Activated naive CD8-positive, alpha-beta T cell treated with anti-CD3 and anti-CD28 coated beads, Interleukin-2, amount 10 ng/mL, durations not matched to agents 7 days and 5 days (primary cell): ENCODE measurements around the gene RCAN3. TPM values are rescaled to one million over a fixed set of nuclear protein-coding genes. Genes with fewer than 3 reads are reported as not detected.
A peak's percentile ranks its signal among the peaks of the same experiment; 100 is the strongest.
"Not testable (repeated sequence)": the region's sequence is repeated elsewhere in the genome, so short reads cannot be mapped to it uniquely, and the experiment has no call there.

Experiments used
- ATAC-seq: fragments of 150-1000 bp; cut with Tn5 transposase; one replicate; pipeline ENCODE4 v1.10.0; 2021; ENCODE audit warnings: low read depth, moderate library complexity
- POLR2A ChIA-PET: fragments of 350-600 bp; sonication (Branson Sonifier 250); formaldehyde crosslinking; loops from one replicate; lab custom pipeline; 2021; ENCODE audit warnings: antibody characterized with exemption; lab: Charles Lee
- DNase-seq: peaks from one replicate; pipeline ENCODE4 v3.0.0; 2021
- H3K27ac Mint-ChIP-seq: one replicate; pipeline ENCODE4 v1.8.0; 2022; ENCODE audit warnings: mild to moderate bottlenecking, mixed read lengths
- H3K27me3 Mint-ChIP-seq: one replicate; pipeline ENCODE4 v1.8.0; 2022; ENCODE audit warnings: mild to moderate bottlenecking, moderate library complexity, mixed read lengths
- H3K36me3 Mint-ChIP-seq: one replicate; pipeline ENCODE4 v1.8.0; 2021; ENCODE audit warnings: mild to moderate bottlenecking, mixed read lengths
- H3K4me1 Mint-ChIP-seq: one replicate; pipeline ENCODE4 v1.8.0; 2021; ENCODE audit warnings: mixed read lengths
- H3K4me3 Mint-ChIP-seq: one replicate; pipeline ENCODE4 v1.8.0; 2022; ENCODE audit warnings: mild to moderate bottlenecking, moderate library complexity, mixed read lengths
- H3K9me3 Mint-ChIP-seq: one replicate; pipeline ENCODE4 v1.8.0; 2021; ENCODE audit warnings: mixed read lengths
- total RNA-seq, 2 experiments: library from RNA; stranded (reverse); gene quantifications; one replicate each; pipeline ENCODE4 v1.2.3, GENCODE V29; 2021

The RCAN3 gene
- total RNA-seq, 2 experiments from 2014 or later: 77.4 to 84.8 TPM

DNA sequence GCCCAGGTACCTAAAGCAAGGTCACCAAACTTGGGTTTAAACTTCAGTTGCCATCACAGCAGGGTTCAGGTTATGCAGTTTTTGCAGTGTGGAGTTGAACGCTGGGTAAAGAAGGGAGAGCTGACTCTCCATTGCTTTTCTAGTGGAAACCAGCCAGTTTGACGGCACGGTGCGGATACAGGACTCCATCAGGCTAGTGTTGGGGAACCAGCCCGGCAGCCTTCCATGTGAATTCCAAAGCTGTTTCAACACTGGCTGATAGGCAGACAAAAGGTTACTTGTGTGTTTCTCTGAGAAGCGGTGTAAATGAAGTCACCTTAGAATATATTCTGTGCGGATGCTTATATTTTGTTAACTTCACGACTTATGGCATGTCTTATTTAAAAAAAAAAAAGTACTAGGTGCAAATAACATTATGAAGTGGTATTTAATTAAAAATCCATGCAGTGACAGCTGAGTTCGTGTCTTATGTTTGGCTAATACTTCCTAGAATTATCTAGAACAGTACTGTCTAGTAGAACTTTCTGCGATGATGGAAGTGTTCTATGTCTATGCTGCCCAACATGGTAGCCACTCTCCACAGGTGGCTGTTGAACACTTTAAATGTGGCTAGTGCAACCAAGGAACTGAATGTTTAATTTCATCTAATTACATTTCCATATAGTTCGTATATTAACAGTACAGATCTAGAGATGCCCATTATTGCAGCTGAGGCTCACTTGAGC, 29.9 kb upstream of the RCAN3 start:
- POLR2A ChIA-PET: interaction anchor here (0.6 to 1.2 kb wide), 2 partner anchors 14 to 57 kb away, joined by 3 to 4 read pairs; no protein-coding TSS in a partner anchor
- no peaks in the 10 kb centered on the region for H3K9me3 Mint-ChIP-seq
- ATAC-seq (no peak), DNase-seq (no peak)
- no peak overlapping the region for H3K27ac Mint-ChIP-seq
- H3K4me1 Mint-ChIP-seq: peaks cover 2% of the 10 kb centered on the region
- no peaks in the 10 kb centered on the region for H3K27me3 Mint-ChIP-seq
- H3K36me3 Mint-ChIP-seq: peaks cover 24% of the 10 kb centered on the region
- H3K4me3 Mint-ChIP-seq: no peak overlapping the region

DNA sequence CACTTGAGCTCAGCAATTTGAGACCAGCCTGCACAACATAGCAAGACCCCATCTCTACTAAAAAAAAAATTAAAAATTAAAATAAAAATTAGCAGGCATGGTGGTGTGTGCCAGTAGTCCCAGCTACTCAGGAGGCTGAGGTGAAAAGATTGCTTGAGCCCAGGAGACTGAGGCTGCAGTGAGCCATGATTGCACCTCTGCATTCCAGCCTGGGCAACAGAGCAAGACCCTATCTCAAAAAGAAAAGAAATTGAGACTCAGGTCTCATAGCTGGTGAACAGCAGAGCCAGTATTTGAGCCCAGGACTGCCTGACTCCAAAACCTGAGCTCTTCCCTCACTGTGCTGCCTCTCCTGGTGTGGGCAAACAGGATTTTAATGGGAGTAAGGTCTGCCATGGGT, 28.4 kb upstream of the RCAN3 start:
- H3K9me3 Mint-ChIP-seq: no peaks in the 10 kb centered on the region
- peaks cover 2% of the 10 kb centered on the region for H3K4me1 Mint-ChIP-seq
- ATAC-seq: no peak
- DNase-seq: no peak
- POLR2A ChIA-PET: interaction anchor here (1.0 kb wide), 1 partner anchor 12 kb away, joined by 3 read pairs; no protein-coding TSS in a partner anchor
- no peak overlapping the region for H3K4me3 Mint-ChIP-seq
- no peak overlapping the region for H3K27ac Mint-ChIP-seq
- peaks cover 16% of the 10 kb centered on the region for H3K36me3 Mint-ChIP-seq
- H3K27me3 Mint-ChIP-seq: no peaks in the 10 kb centered on the region

DNA sequence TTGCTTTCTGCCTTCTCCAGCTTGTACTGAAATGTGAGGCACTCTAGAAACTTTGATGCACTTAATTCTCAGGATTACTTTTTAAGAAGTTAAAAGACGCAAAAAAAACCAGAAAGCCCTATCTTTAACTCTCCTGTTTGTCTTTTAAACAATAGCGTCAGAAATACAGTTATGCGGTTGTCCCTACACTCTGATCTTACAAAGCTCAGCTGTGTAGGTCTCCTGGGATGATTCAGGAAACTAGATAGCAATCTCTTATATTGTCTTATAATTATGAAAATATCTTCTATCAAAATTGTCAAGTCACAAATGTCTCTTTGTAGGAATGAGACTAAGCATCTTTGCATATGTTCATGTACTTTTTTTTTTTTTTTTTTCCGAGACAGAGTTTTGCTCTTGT, 26.9 kb upstream of the RCAN3 start:
- Mint-ChIP-seq H3K4me1 (peaks cover 3% of the 10 kb centered on the region), H3K4me3 (no peak overlapping the region), H3K27me3 (no peaks in the 10 kb centered on the region), H3K9me3 (no peaks in the 10 kb centered on the region), H3K27ac (no peak overlapping the region), H3K36me3 (peaks cover 10% of the 10 kb centered on the region)
- POLR2A ChIA-PET: interaction anchor here (14.3 kb wide), 1 partner anchor 29 kb away, joined by 562 read pairs; the partner anchor contains the start of gene RCAN3
- no peak for ATAC-seq
- DNase-seq: no peak

DNA sequence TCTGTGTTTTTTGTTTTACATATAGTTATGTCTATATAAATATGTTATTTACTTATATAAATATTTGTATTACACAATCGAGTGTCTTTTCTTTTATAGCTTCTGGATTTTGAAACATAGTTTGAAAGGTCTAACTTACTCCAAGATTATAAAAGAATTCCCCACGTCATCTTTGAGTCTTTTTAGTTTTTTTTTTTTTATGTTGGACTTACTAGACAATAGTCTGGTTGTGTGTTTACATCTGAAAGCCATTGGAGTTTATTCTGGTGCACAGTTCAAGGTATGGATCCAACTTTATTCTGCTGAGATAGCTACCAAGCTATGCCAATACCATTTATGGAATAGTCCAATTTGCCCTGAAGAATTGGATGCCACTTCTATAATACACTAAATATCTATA, 26.1 kb upstream of the RCAN3 start:
- Mint-ChIP-seq H3K9me3 (no peaks in the 10 kb centered on the region), H3K4me1 (peaks cover 12% of the 10 kb centered on the region), H3K27ac (no peak overlapping the region), H3K27me3 (no peaks in the 10 kb centered on the region), H3K4me3 (no peak overlapping the region), H3K36me3 (peaks cover 10% of the 10 kb centered on the region)
- DNase-seq (no peak), ATAC-seq (no peak)
- POLR2A ChIA-PET: interaction anchor here (0.6 to 14.3 kb wide), 2 partner anchors 28 to 53 kb away, joined by 4 to 562 read pairs; partner anchors contain the start of gene RCAN3

DNA sequence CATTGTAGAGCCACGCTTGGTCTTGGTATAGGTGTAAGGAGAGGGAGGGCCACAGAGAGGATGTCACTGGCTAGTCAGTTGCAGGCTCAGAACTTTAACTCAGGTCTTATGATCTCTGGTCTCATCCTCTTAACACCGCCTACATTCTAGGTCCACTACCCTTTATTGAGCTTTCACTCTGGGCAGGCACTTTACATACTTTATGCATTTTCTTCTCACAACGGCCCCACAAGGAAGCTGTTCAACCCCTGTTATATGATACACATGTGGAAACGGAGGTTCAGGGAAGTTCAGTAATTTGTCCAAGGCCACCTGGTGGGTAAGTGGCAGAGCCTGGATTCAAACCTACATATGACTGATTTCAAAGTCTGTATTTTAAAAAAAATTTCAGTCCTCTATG, 25.3 kb upstream of the RCAN3 start:
- Mint-ChIP-seq H3K4me3 (no peak overlapping the region), H3K27ac (no peak overlapping the region)

DNA sequence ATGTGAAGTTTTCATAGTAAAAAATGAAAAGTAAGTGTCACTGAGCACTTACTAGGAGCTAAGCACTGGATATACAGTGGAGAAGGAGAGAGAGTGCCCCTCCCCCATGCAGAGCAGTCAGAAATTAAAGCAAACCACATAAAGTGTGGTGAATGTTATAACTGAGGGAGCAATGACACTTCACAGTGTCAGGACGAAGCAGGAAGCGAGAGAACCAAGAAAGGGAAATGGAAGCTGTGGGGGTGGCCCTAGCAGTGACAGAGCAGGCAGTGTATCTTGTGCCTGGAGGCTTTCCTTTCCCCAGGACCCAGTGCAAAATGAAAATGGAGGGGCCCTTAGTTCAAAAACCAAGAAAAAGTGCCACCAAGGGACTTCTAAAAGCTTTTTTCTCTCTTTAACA, 21.5 kb upstream of the RCAN3 start:
- Mint-ChIP-seq H3K36me3 (peaks cover 19% of the 10 kb centered on the region), H3K4me3 (peak overlapping the region; percentile 79), H3K4me1 (peaks cover 48% of the 10 kb centered on the region), H3K9me3 (no peaks in the 10 kb centered on the region), H3K27ac (peak overlapping the region; percentile 90), H3K27me3 (no peaks in the 10 kb centered on the region)
- POLR2A ChIA-PET: interaction anchor here (1.2 to 14.3 kb wide), 8 partner anchors 11 to 65 kb away, joined by 3 to 562 read pairs (median 6); partner anchors contain the start of genes NIPAL3, RCAN3 and STPG1
- ATAC-seq (peak; percentile 74), DNase-seq (no peak)

More for the DNA sequence above, 25.3 kb upstream of the RCAN3 start:
- Mint-ChIP-seq H3K9me3 (no peaks in the 10 kb centered on the region), H3K27me3 (no peaks in the 10 kb centered on the region), H3K36me3 (peaks cover 11% of the 10 kb centered on the region), H3K4me1 (peaks cover 18% of the 10 kb centered on the region)
- POLR2A ChIA-PET: interaction anchor here (14.3 kb wide), 1 partner anchor 27 kb away, joined by 562 read pairs; the partner anchor contains the start of gene RCAN3
- DNase-seq (no peak), ATAC-seq (no peak)

DNA sequence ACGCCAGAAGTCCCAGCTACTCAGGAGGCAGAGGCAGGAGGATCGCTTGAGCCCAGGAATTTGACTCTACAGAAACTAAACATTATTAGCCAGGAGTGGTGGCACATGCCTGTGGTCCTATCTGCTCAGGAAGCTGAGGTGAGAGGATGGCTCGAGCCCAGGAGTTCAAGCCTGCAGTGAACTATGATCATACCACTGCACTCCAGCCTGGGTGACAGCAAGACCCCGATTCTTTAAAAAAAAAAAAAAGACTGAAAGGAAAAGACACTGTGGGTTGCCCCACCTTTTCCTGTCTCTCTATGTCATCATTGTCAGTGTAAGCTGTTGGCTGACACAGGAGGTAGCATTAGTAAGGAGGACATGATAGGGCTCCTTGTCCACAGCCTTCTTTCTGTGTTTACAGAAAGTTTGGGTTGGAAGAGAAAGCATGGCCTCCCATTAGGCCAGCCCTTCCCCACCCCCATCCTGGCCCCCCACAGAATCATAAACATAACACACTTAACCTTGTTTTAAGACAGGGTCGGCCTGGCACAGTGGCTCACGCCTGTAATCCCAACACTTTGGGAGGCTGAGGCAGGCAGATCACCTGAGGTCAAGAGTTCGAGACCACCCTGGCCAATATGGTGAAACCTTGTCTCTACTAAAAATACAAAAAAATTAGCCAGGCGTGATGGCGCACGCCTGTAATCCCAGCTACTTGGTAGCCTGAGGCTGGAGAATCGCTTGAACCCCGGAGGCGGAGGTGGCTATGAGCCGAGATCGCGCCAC, 20.6 kb upstream of the RCAN3 start:
- Mint-ChIP-seq H3K27ac (peak overlapping the region; percentile 90), H3K4me1 (peaks cover 54% of the 10 kb centered on the region), H3K36me3 (peaks cover 17% of the 10 kb centered on the region), H3K4me3 (peak overlapping the region; percentile 79), H3K27me3 (no peaks in the 10 kb centered on the region), H3K9me3 (no peaks in the 10 kb centered on the region)
- POLR2A ChIA-PET: interaction anchor here (0.5 to 14.3 kb wide), 16 partner anchors 10 to 324 kb away, joined by 3 to 562 read pairs (median 5); partner anchors contain the start of genes NIPAL3, RCAN3, SRRM1 and STPG1
- DNase-seq (peak; percentile 50), ATAC-seq (peak; percentile 75)

DNA sequence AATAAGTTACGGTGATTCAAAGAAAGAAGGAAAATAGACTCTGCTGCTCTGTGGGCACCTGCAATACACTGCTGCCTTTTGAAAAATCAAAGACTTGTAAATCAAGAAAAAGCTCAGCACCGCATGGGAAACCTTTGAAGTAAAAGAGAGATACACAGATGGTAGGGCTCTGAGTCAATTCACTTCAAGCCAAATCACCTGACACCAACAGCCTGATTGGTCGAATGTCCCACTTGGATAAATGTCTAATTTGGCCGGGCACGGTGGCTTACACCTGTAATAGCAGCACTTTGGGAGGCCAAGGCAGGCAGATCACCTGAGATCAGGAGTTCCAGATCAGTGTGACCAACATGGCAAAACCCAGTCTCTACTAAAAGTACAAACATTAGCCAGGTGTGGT, 19.2 kb upstream of the RCAN3 start:
- H3K36me3 Mint-ChIP-seq: peaks cover 16% of the 10 kb centered on the region
- ATAC-seq (peak; percentile 17), DNase-seq (no peak)
- peak overlapping the region; percentile 89 for H3K27ac Mint-ChIP-seq
- H3K4me3 Mint-ChIP-seq: peak overlapping the region; percentile 33
- peaks cover 61% of the 10 kb centered on the region for H3K4me1 Mint-ChIP-seq
- no peaks in the 10 kb centered on the region for H3K27me3 Mint-ChIP-seq
- POLR2A ChIA-PET: interaction anchor here (0.7 to 14.3 kb wide), 7 partner anchors 8 to 67 kb away, joined by 3 to 562 read pairs (median 8); partner anchors contain the start of genes NIPAL3, RCAN3 and STPG1
- H3K9me3 Mint-ChIP-seq: no peaks in the 10 kb centered on the region

DNA sequence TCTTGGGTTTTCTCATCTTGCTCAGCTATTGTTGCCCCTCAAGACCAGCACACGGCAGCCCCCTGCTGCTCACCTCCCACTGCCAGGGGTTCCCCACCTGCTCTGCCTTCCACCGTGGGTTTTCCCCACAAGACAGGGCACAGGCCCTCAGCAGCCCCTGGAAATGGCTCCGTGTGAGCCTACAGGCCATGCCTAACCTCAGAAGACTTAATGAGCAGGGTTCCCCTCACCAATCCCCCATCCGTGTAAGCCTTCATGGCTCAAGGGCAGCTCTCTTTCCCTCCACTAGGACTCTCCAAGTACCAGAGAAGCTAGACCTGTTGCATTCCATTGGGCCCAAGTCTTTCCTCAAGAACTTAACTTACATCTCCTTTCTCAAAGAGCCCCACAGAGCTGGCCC, 18.4 kb upstream of the RCAN3 start:
- H3K27ac Mint-ChIP-seq: peak overlapping the region; percentile 90
- DNase-seq (no peak), ATAC-seq (no peak)
- H3K36me3 Mint-ChIP-seq: peaks cover 16% of the 10 kb centered on the region
- no peaks in the 10 kb centered on the region for H3K27me3 Mint-ChIP-seq
- no peaks in the 10 kb centered on the region for H3K9me3 Mint-ChIP-seq
- peak overlapping the region; percentile 50 for H3K4me3 Mint-ChIP-seq
- POLR2A ChIA-PET: interaction anchor here (0.6 to 14.3 kb wide), 5 partner anchors 21 to 68 kb away, joined by 3 to 562 read pairs (median 5); partner anchors contain the start of genes NIPAL3, RCAN3 and STPG1
- H3K4me1 Mint-ChIP-seq: peaks cover 64% of the 10 kb centered on the region

DNA sequence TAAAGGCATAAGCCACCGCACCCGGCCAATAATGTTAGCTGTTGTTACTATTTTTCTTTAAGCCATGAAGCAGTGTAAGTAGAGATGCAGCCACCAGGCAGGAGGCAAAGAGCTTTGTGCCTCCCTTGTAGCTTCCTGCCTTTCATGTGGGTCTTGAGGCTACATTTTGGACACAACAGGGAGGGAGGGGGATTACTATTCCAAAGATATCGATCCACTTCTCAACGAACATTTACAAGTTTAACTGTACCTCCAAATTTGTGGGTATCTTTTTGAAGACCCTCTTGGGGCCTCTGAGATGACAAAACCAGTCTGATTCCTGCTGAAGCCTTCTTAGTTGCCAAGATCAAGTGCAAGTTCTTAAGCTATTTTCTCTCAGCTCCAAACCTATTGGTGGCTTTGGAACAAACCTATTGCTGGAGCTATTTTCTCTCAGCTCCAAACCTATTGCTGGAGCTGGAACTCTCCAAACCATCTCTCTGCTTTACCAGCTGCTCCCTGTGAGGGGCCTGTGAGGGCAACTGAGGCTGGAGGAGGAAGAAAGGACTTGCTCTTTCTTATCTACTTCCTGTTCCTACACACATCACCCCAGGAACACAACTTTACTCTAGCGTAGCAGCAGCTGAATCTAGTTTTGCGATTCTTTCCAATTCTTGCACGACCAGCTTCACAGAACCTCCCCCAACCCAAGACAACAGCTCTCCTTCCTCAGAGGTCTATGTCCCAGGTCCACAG, 16.1 kb upstream of the RCAN3 start:
- Mint-ChIP-seq H3K27ac (peak overlapping the region; percentile 96), H3K36me3 (peaks cover 10% of the 10 kb centered on the region), H3K4me1 (peaks cover 58% of the 10 kb centered on the region), H3K4me3 (peak overlapping the region; percentile 68), H3K9me3 (no peaks in the 10 kb centered on the region), H3K27me3 (no peaks in the 10 kb centered on the region)
- POLR2A ChIA-PET: interaction anchor here (0.5 to 14.3 kb wide), 14 partner anchors 9 to 746 kb away, joined by 3 to 562 read pairs (median 4); partner anchors contain the start of genes NIPAL3, RCAN3, STPG1 and SYF2
- ATAC-seq: peak; percentile 37
- peak; percentile 55 for DNase-seq

DNA sequence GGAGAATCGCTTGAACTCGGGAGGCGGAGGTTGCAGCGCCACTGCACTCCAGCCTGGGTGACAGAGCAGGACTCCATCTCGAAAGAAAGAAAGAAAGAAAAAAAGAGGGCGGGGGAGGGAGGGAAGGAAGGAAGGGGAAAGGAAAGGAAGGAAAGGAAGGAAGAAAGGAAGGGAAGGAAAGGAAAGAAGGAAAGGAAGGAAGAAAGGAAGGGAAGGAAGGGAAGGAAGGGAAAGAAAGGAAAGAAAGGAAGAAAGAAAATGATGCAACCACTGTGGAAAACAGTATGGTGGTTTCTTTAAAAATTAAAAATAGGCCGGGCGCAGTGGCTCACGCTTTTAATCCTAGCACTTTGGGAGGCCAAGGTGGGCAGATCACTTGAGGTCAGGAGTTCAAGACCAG, 15.2 kb upstream of the RCAN3 start:
- POLR2A ChIA-PET: interaction anchor here (1.8 to 14.3 kb wide), 2 partner anchors 17 to 71 kb away, joined by 13 to 562 read pairs; partner anchors contain the start of genes NIPAL3 and RCAN3
- no peak for ATAC-seq

DNA sequence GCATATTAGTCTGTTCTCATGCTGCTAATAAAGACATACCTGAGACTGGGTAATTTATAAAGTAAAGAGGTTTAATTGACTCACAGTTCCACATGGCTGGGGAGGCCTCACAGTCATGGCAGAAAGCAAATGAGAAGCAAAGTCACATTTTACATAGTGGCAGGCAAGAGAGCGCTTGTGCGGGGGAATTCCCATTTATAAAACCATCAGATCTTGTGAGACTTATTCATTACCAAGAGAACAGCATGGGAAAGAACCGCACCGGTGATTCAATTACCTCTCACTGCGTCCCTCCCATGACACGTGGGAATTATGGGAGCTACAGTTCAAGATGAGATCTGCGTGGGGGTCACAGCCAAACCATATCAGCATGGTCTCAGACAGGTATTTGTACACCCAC, 14.5 kb upstream of the RCAN3 start:
- H3K4me1 Mint-ChIP-seq: peaks cover 52% of the 10 kb centered on the region
- POLR2A ChIA-PET: interaction anchor here (14.3 kb wide), 1 partner anchor 17 kb away, joined by 562 read pairs; the partner anchor contains the start of gene RCAN3
- H3K27ac Mint-ChIP-seq: peak overlapping the region; percentile 19
- not testable (repeated sequence) for H3K9me3 Mint-ChIP-seq, DNase-seq, H3K27me3 Mint-ChIP-seq, ATAC-seq, H3K4me3 Mint-ChIP-seq
- H3K36me3 Mint-ChIP-seq: peaks cover 10% of the 10 kb centered on the region

More for the DNA sequence above, 15.2 kb upstream of the RCAN3 start:
- no peaks in the 10 kb centered on the region for H3K27me3 Mint-ChIP-seq
- H3K9me3 Mint-ChIP-seq: no peaks in the 10 kb centered on the region
- peak overlapping the region; percentile 96 for H3K27ac Mint-ChIP-seq
- H3K4me1 Mint-ChIP-seq: peaks cover 53% of the 10 kb centered on the region
- DNase-seq: no peak
- H3K36me3 Mint-ChIP-seq: peaks cover 9% of the 10 kb centered on the region
- no peak overlapping the region for H3K4me3 Mint-ChIP-seq
